Prostate gland (tissue), 2 donors: ENCODE measurements around the gene IPO13.

Experiments used
- CTCF ChIP-seq, 4 experiments: fragments of 200-600 bp in 2 of 4; fragments of 450-650 bp in 2 of 4; sonication (generic) in 2 of 4; IDR thresholded peaks; 1 replicate in 3 of 4; 2 replicates in 1 of 4; pipeline ENCODE4 v1.5.1; 2016 to 2019; ENCODE audit warnings: antibody characterized with exemption in 4 of 4, mild to moderate bottlenecking in 2 of 4, moderate library complexity in 2 of 4
- POLR2A ChIP-seq: fragments of 450-650 bp; IDR thresholded peaks from one replicate; pipeline ENCODE4 v1.6.1; 2016; ENCODE audit warnings: antibody characterized with exemption, mild to moderate bottlenecking

GRCh38 chr1:43982241-43982640 lies 35.5 kb downstream of the IPO13 start:
- no peak for TF ChIP-seq CTCF (IDR thresholded peaks at IDR 0.05)
- TF ChIP-seq POLR2A: no peak
